H1 (cell line): ENCODE data around the gene ADGRB3. TPM values are rescaled to one million over a fixed set of nuclear protein-coding genes. Genes with fewer than 3 reads are reported as not detected.

Source experiments
- CTCF ChIA-PET: fragments of 300-600 bp; sonication (Branson Sonifier 250); formaldehyde crosslinking; loops from one replicate; lab custom pipeline; 2021; ENCODE audit not compliant: partially characterized antibody; lab: Charles Lee
- POLR2A ChIA-PET: fragments of 300-600 bp; sonication (Branson Sonifier 250); formaldehyde crosslinking; loops from one replicate; lab custom pipeline; 2021; ENCODE audit warnings: inconsistent platforms; ENCODE audit not compliant: partially characterized antibody; lab: Charles Lee
- DNase-seq, 2 experiments: peaks; one replicate each; pipeline versions ENCODE4 v3.0.0 to v3.0.0-alpha.2; 2010 to 2022; ENCODE audit warnings: low spot score in 2 of 2, low read depth in 1 of 2, mixed read lengths in 1 of 2
- FAIRE-seq: peaks from 2 replicates; lab custom pipeline; 2011; peaks lifted over from hg19 to GRCh38; lab: Jason Lieb, UNC
- H2AFZ ChIP-seq: 2 replicates; pipeline ENCODE4 v1.8.1; 2012; ENCODE audit warnings: low read length, inconsistent platforms
- H2AK5ac ChIP-seq: 2 replicates; pipeline ENCODE4 v1.6.1; 2013; ENCODE audit warnings: low read depth, low read length
- H2BK120ac ChIP-seq: replicated peaks from 2 replicates; pipeline ENCODE3; 2013; ENCODE audit warnings: low read depth, low read length, inconsistent platforms
- H2BK12ac ChIP-seq: 2 replicates; pipeline ENCODE4 v1.6.1; 2013; ENCODE audit warnings: low read depth, low read length
- H2BK15ac ChIP-seq: 2 replicates; pipeline ENCODE4 v1.6.1; 2013; ENCODE audit warnings: low read length
- H2BK20ac ChIP-seq: 2 replicates; pipeline ENCODE4 v1.6.1; 2013; ENCODE audit warnings: low read length
- H2BK5ac ChIP-seq: 2 replicates; pipeline ENCODE4 v1.6.1; 2013; ENCODE audit warnings: low read depth, low read length
- H3K14ac ChIP-seq: 2 replicates; pipeline ENCODE4 v1.6.1; 2013; ENCODE audit warnings: inconsistent platforms; ENCODE audit not compliant: insufficient read length
- H3K18ac ChIP-seq: 2 replicates; pipeline ENCODE4 v1.6.1; 2013; ENCODE audit warnings: low read length; ENCODE audit errors: extremely low read depth
- H3K23ac ChIP-seq: 2 replicates; pipeline ENCODE4 v1.6.1; 2013; ENCODE audit warnings: inconsistent platforms; ENCODE audit not compliant: insufficient read length
- H3K23me2 ChIP-seq: 2 replicates; pipeline ENCODE4 v1.6.1; 2013; ENCODE audit warnings: low read depth, low read length
- H3K27ac ChIP-seq: 2 replicates; pipeline ENCODE4 v1.6.1; 2011; ENCODE audit warnings: low read depth, low read length, inconsistent platforms
- H3K27me3 ChIP-seq, 4 experiments: replicated peaks in 1 of 4; 1 replicate in 1 of 4; 2 replicates in 3 of 4; pipeline versions ENCODE4 v1.6.1 to v1.8.1; 2011 to 2013; ENCODE audit warnings: low read length in 3 of 4, mild to moderate bottlenecking in 3 of 4, inconsistent platforms in 2 of 4, mixed read lengths in 2 of 4, moderate library complexity in 1 of 4; ENCODE audit not compliant: control insufficient read depth in 3 of 4, insufficient read depth in 3 of 4; ENCODE audit errors: extremely low read depth in 1 of 4
- H3K36me3 ChIP-seq, 4 experiments: 2 replicates each; pipeline versions ENCODE4 v1.6.1 to v1.8.1; 2011 to 2013; ENCODE audit warnings: mild to moderate bottlenecking in 4 of 4, low read length in 3 of 4, moderate library complexity in 2 of 4, control low read depth in 1 of 4, inconsistent platforms in 1 of 4; ENCODE audit not compliant: insufficient read depth in 4 of 4, control insufficient read depth in 2 of 4
- H3K4ac ChIP-seq: replicated peaks from 2 replicates; pipeline ENCODE3; 2013; ENCODE audit warnings: low read length, low read depth, mixed read lengths, inconsistent platforms; ENCODE audit not compliant: insufficient read length
- H3K4me1 ChIP-seq, 4 experiments: replicated peaks in 1 of 4; 1 replicate in 1 of 4; 2 replicates in 3 of 4; pipeline versions ENCODE4 v1.6.1 to v1.8.1; 2011 to 2013; ENCODE audit warnings: low read length in 3 of 4, inconsistent platforms in 2 of 4, mixed read lengths in 1 of 4; ENCODE audit not compliant: insufficient read depth in 4 of 4, control insufficient read depth in 3 of 4
- H3K4me2 ChIP-seq, 2 experiments: 2 replicates each; pipeline versions ENCODE4 v1.6.1 to v1.8.1; 2011 to 2013; ENCODE audit warnings: low read depth in 2 of 2, low read length in 2 of 2, control low read depth in 1 of 2, inconsistent platforms in 1 of 2, mild to moderate bottlenecking in 1 of 2; ENCODE audit not compliant: insufficient read depth in 1 of 2
- H3K4me3 ChIP-seq, 4 experiments: fragments of 200-600, 300-600 bp in 1 of 4; sonication (generic), shearing (Covaris generic), sonication (Bioruptor Twin) in 1 of 4; 2 replicates each; pipeline versions ENCODE4 v1.5.1 to v1.8.1; 2011 to 2016; ENCODE audit warnings: low read length in 4 of 4, low read depth in 3 of 4, control low read depth in 2 of 4, inconsistent platforms in 2 of 4, mild to moderate bottlenecking in 2 of 4, mixed read lengths in 1 of 4, moderate library complexity in 1 of 4; ENCODE audit not compliant: insufficient read depth in 2 of 4; ENCODE audit errors: extremely low read depth in 1 of 4
- H3K56ac ChIP-seq: replicated peaks from 2 replicates; pipeline ENCODE3; 2013; ENCODE audit warnings: low read depth, mild to moderate bottlenecking, mixed read lengths, low read length, inconsistent platforms; ENCODE audit not compliant: insufficient read length
- H3K79me1 ChIP-seq: 2 replicates; pipeline ENCODE4 v1.6.1; 2013; ENCODE audit warnings: low read depth, low read length, control low read depth
- H3K79me2 ChIP-seq, 2 experiments: 2 replicates each; pipeline versions ENCODE4 v1.6.1 to v1.8.1; 2012 to 2013; ENCODE audit warnings: low read length in 2 of 2, mild to moderate bottlenecking in 2 of 2, inconsistent platforms in 1 of 2; ENCODE audit not compliant: insufficient read depth in 2 of 2, control insufficient read depth in 1 of 2
- H3K9ac ChIP-seq, 4 experiments: replicated peaks in 1 of 4; 1 replicate in 1 of 4; 2 replicates in 3 of 4; pipeline versions ENCODE4 v1.6.1 to v1.8.1; 2011 to 2013; ENCODE audit warnings: low read depth in 3 of 4, low read length in 3 of 4, control low read depth in 2 of 4, mild to moderate bottlenecking in 2 of 4, moderate library complexity in 2 of 4, inconsistent platforms in 1 of 4; ENCODE audit errors: extremely low read depth in 1 of 4
- H3K9me3 ChIP-seq, 2 experiments: 2 replicates each; pipeline versions ENCODE4 v1.6.1 to v1.8.1; 2012 to 2013; ENCODE audit warnings: mild to moderate bottlenecking in 2 of 2, moderate library complexity in 2 of 2, control low read depth in 1 of 2, inconsistent platforms in 1 of 2, low read depth in 1 of 2, low read length in 1 of 2, mixed read lengths in 1 of 2; ENCODE audit not compliant: insufficient read depth in 2 of 2
- H4K20me1 ChIP-seq, 2 experiments: replicated peaks in 1 of 2; 2 replicates each; pipeline versions ENCODE3 to v1.8.1; 2011 to 2013; ENCODE audit warnings: inconsistent platforms in 2 of 2, low read length in 2 of 2, mild to moderate bottlenecking in 1 of 2; ENCODE audit not compliant: insufficient read depth in 2 of 2, control insufficient read depth in 1 of 2
- H4K5ac ChIP-seq: 2 replicates; pipeline ENCODE4 v1.6.1; 2013; ENCODE audit warnings: low read length, low read depth, mixed read lengths, inconsistent platforms; ENCODE audit not compliant: insufficient read length
- H4K8ac ChIP-seq: 2 replicates; pipeline ENCODE4 v1.8.0; 2013; ENCODE audit warnings: mild to moderate bottlenecking, moderate library complexity, low read length, inconsistent platforms; ENCODE audit not compliant: insufficient read depth; ENCODE audit errors: extremely low read depth
- H4K91ac ChIP-seq: replicated peaks from 2 replicates; pipeline ENCODE3; 2013; ENCODE audit warnings: low read length, mixed read lengths, inconsistent platforms; ENCODE audit not compliant: insufficient read length
- BACH1 ChIP-seq: IDR thresholded peaks from 2 replicates; pipeline ENCODE4 v1.6.1; 2012; ENCODE audit warnings: low read length, improper control_type of control experiment
- BCL11A ChIP-seq, 2 experiments: IDR thresholded peaks; one replicate each; pipeline ENCODE4 v1.6.1; 2011; ENCODE audit warnings: low read depth in 2 of 2, low read length in 2 of 2, mild to moderate bottlenecking in 2 of 2
- CHD1 ChIP-seq: IDR thresholded peaks from 2 replicates; pipeline ENCODE4 v1.6.1; 2012; ENCODE audit warnings: low read depth, low read length, improper control_type of control experiment
- CTBP2 ChIP-seq: IDR thresholded peaks from 2 replicates; pipeline ENCODE4 v1.7.0; 2011; ENCODE audit warnings: borderline replicate concordance, mild to moderate bottlenecking, moderate library complexity, mixed read lengths, low read length; ENCODE audit not compliant: insufficient read depth, insufficient read length
- FOSL1 ChIP-seq: IDR thresholded peaks from 2 replicates; pipeline ENCODE4 v1.6.1; 2011; ENCODE audit warnings: mild to moderate bottlenecking, low read depth, low read length, moderate library complexity; ENCODE audit not compliant: insufficient read depth
- GABPA ChIP-seq: IDR thresholded peaks from 2 replicates; pipeline ENCODE4 v1.6.1; 2011; ENCODE audit warnings: mild to moderate bottlenecking, low read length, moderate library complexity, borderline replicate concordance; ENCODE audit not compliant: insufficient read depth
- GTF2F1 ChIP-seq: IDR thresholded peaks from 2 replicates; pipeline ENCODE4 v1.6.1; 2012; ENCODE audit warnings: low read depth, low read length, improper control_type of control experiment, borderline replicate concordance
- HDAC2 ChIP-seq, 2 experiments: fragments of 300-600 bp in 1 of 2; sonication (generic) in 1 of 2; IDR thresholded peaks; 2 replicates each; pipeline ENCODE4 v1.6.1; 2011 to 2012; ENCODE audit warnings: low read depth in 2 of 2, low read length in 2 of 2, mild to moderate bottlenecking in 2 of 2, moderate library complexity in 2 of 2, borderline replicate concordance in 1 of 2, inconsistent platforms in 1 of 2
- POLR2A ChIP-seq, 2 experiments: IDR thresholded peaks; 1 replicate in 1 of 2; 2 replicates in 1 of 2; pipeline ENCODE4 v1.6.1; 2011; ENCODE audit warnings: low read depth in 2 of 2, low read length in 2 of 2, mild to moderate bottlenecking in 2 of 2; ENCODE audit errors: control extremely low read depth in 1 of 2
- RXRA ChIP-seq: IDR thresholded peaks from 2 replicates; pipeline ENCODE4 v1.6.1; 2011; ENCODE audit warnings: low read depth, mild to moderate bottlenecking, low read length, moderate library complexity; ENCODE audit not compliant: insufficient read depth
- TAF1 ChIP-seq: IDR thresholded peaks from 2 replicates; pipeline ENCODE4 v1.6.1; 2011; ENCODE audit warnings: mild to moderate bottlenecking, low read depth, low read length
- WGBS, 2 experiments: shearing (Covaris generic) in 1 of 2; methylation state at CpG; one replicate each; pipeline versions ENCODE4 v1.1.6 to v1.1.7; 2013 to 2015; ENCODE audit warnings: low lambda C conversion rate in 2 of 2, mixed read lengths in 2 of 2, inconsistent platforms in 1 of 2, low coverage in 1 of 2, missing lambda C conversion rate in 1 of 2; ENCODE audit not compliant: insufficient replicate concordance in 2 of 2, insufficient coverage in 1 of 2, insufficient read length in 1 of 2; ENCODE audit errors: extremely low coverage in 1 of 2, missing lambda C conversion rate in 1 of 2; 5-methylcytosine and 5-hydroxymethylcytosine counted together
- polyA plus RNA-seq, 7 experiments: library from polyadenylated mRNA; depleted of rRNA in 3 of 7; stranded (reverse) in 5 of 7; unstranded in 2 of 7; fragments of >200 nt in 5 of 7; fragments of 200-250 nt in 2 of 7; gene quantifications; 1 replicate in 5 of 7; 2 replicates in 1 of 7; 4 replicates in 1 of 7; pipeline versions ENCODE4 v1.2.1 to v1.2.3, GENCODE V29; 2011 to 2013; ENCODE audit warnings: missing spikeins in 2 of 7, mixed read lengths in 2 of 7
- total RNA-seq: library from RNA; stranded (reverse); fragmentation: NEBNext Ultra II Directional; extraction: Animal tissue kit (Norgen Biotek cat#: 25700); gene quantifications from 2 replicates; pipeline ENCODE4 v1.2.1, GENCODE V29; 2021

Gene ADGRB3
- total and polyA plus RNA-seq, 2 of the 8 experiments (the other 6 are each of a cell fraction or from before 2014, with no cell fraction given), result 0.35 to 1.2 TPM

- Histone ChIP-seq H2AFZ (no peak overlapping the region), H4K5ac (no peak overlapping the region), H3K18ac (no peak overlapping the region), H3K23ac (no peak overlapping the region), H4K20me1 (no peaks in the 10 kb centered on the region), H3K79me2 (no peaks in the 10 kb centered on the region), H4K91ac (no peak overlapping the region), H2BK15ac (no peak overlapping the region), H3K4me3 (no peak overlapping the region), H4K8ac (no peak overlapping the region), H3K23me2 (no peaks in the 10 kb centered on the region), H2BK120ac (no peak overlapping the region), H3K79me1 (no peaks in the 10 kb centered on the region), H2AK5ac (no peak overlapping the region), H2BK12ac (no peak overlapping the region), H3K4ac (no peak overlapping the region), H3K9me3 (no peaks in the 10 kb centered on the region), H3K4me2 (no peak overlapping the region), H2BK20ac (no peak overlapping the region), H3K27ac (no peak overlapping the region), H3K36me3 (no peaks in the 10 kb centered on the region), H3K27me3 (no peaks in the 10 kb centered on the region), H3K56ac (no peak overlapping the region), H2BK5ac (no peak overlapping the region), H3K14ac (no peak overlapping the region), H3K9ac (no peak overlapping the region), H3K4me1 (no peaks in the 10 kb centered on the region)
- CTCF ChIA-PET, result no interaction called here
- DNase-seq, result no peak
- POLR2A ChIA-PET, result no interaction called here
- FAIRE-seq, result no peak
- 89% methylated on average over 3 of the region's 3 CpGs; no CpG with 5 or more reads in 1 of the 2 experiments for WGBS, 2 experiments
- no peak for TF ChIP-seq BCL11A (IDR thresholded peaks at IDR 0.05; ENCODE audit: low read depth in 2 of 2, low read length in 2 of 2)
- TF ChIP-seq TAF1, result no peak
- TF ChIP-seq CHD1, result no peak
- TF ChIP-seq CTBP2, result no peak
- TF ChIP-seq POLR2A (IDR thresholded peaks at IDR 0.05; ENCODE audit: control extremely low read depth in 1 of 2, low read depth in 2 of 2, low read length in 2 of 2), result no peak
- no peak for TF ChIP-seq FOSL1
- no peak for TF ChIP-seq BACH1
- TF ChIP-seq GTF2F1, result no peak
- no peak for TF ChIP-seq RXRA
- no peak for TF ChIP-seq GABPA
- no peak for TF ChIP-seq HDAC2 (IDR thresholded peaks at IDR 0.05; ENCODE audit: borderline replicate concordance in 1 of 2, low read depth in 2 of 2, low read length in 2 of 2)
Measured at GRCh38 chr6:69181964-69182363, 546.9 kb downstream of the ADGRB3 start.
